GM12872 (cell line): Measurements from ENCODE around the gene DIRAS3.

Source experiments
- TF ChIP-seq, protein P1 (sequence below): IDR thresholded peaks from 3 replicates; pipeline ENCODE4 v1.5.1; 2011; ENCODE audit warnings: low read depth, mild to moderate bottlenecking, low read length, moderate library complexity; ENCODE audit not compliant: insufficient read depth

Gene DIRAS3

DNA sequence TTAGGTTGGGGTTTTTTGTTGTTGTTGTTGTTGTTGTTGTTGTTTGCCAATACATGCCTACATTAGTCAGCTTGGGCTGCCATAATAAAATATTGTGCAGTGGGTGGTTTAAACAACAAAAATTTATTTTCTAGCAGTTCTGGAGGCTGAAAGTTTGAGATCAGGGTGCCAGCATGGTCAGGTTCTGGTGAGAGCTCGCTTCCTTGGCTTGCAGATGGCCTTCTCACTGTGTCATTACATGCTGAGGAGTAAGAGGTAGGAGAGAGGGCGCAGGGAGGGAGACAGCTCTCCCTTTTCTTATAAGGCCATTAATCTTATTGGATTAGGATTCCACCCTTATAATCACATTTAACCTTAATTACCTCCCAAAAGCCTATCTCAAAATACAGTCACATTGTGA, 52.7 kb downstream of the DIRAS3 start:
- TF ChIP-seq, protein P1, sequence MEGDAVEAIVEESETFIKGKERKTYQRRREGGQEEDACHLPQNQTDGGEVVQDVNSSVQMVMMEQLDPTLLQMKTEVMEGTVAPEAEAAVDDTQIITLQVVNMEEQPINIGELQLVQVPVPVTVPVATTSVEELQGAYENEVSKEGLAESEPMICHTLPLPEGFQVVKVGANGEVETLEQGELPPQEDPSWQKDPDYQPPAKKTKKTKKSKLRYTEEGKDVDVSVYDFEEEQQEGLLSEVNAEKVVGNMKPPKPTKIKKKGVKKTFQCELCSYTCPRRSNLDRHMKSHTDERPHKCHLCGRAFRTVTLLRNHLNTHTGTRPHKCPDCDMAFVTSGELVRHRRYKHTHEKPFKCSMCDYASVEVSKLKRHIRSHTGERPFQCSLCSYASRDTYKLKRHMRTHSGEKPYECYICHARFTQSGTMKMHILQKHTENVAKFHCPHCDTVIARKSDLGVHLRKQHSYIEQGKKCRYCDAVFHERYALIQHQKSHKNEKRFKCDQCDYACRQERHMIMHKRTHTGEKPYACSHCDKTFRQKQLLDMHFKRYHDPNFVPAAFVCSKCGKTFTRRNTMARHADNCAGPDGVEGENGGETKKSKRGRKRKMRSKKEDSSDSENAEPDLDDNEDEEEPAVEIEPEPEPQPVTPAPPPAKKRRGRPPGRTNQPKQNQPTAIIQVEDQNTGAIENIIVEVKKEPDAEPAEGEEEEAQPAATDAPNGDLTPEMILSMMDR = no peak
